Mesothelial cell of epicardium (in vitro differentiated cells): Measurements from ENCODE around the gene CD300A. TPM values are rescaled to one million over a fixed set of nuclear protein-coding genes. Genes with fewer than 3 reads are reported as not detected.

ENCODE experiments used
- DNase-seq, 2 experiments: peaks; one replicate each; pipeline ENCODE4 v3.0.0; 2021; ENCODE audit warnings: low spot score in 2 of 2; ENCODE audit not compliant: unreplicated experiment in 2 of 2
- H3K27ac Mint-ChIP-seq: 2 replicates; pipeline ENCODE4 v1.8.0; 2021; ENCODE audit warnings: mixed read lengths
- H3K27me3 Mint-ChIP-seq: 2 replicates; pipeline ENCODE4 v1.8.0; 2021; ENCODE audit warnings: low read depth, mixed read lengths
- H3K36me3 Mint-ChIP-seq: 2 replicates; pipeline ENCODE4 v1.8.0; 2021; ENCODE audit warnings: mixed read lengths
- H3K4me1 Mint-ChIP-seq: 2 replicates; pipeline ENCODE4 v1.8.0; 2021; ENCODE audit warnings: mixed read lengths
- H3K4me3 Mint-ChIP-seq: 2 replicates; pipeline ENCODE4 v1.8.0; 2021; ENCODE audit warnings: mild to moderate bottlenecking, moderate library complexity, mixed read lengths
- H3K9me3 Mint-ChIP-seq: 2 replicates; pipeline ENCODE4 v1.8.0; 2021; ENCODE audit warnings: mixed read lengths
- CTCF ChIP-seq: fragments of 200-600 bp; sonication (generic); IDR thresholded peaks from one replicate; pipeline ENCODE4 v1.5.0; 2021; ENCODE audit warnings: antibody characterized with exemption; ENCODE audit not compliant: unreplicated experiment
- total RNA-seq: library from RNA; stranded (reverse); gene quantifications from 3 replicates; pipeline ENCODE4 v1.2.1, GENCODE V29; 2021

CD300A gene
- total RNA-seq, 1 donor from 2014 or later, result not detected

GRCh38 chr17:74530831-74531150 lies 64.4 kb downstream of the CD300A start:
- Mint-ChIP-seq H3K27ac (no peak overlapping the region), H3K4me1 (no peaks in the 10 kb centered on the region), H3K27me3 (peaks cover 52% of the 10 kb centered on the region), H3K36me3 (no peaks in the 10 kb centered on the region), H3K9me3 (peaks cover 3% of the 10 kb centered on the region), H3K4me3 (no peak overlapping the region)
- peak in 1 of 2 experiments; percentile 9 for DNase-seq
- TF ChIP-seq CTCF, result no peak

- no peak for TF ChIP-seq CTCF
- Mint-ChIP-seq H3K9me3 (peaks cover 3% of the 10 kb centered on the region), H3K27ac (no peak within 1 kb of the TSS), H3K4me1 (no peaks in the 10 kb centered on the region), H3K36me3 (no peaks in the 10 kb centered on the region), H3K27me3 (peaks cover 50% of the 10 kb centered on the region), H3K4me3 (no peak within 1 kb of the TSS)
- DNase-seq, result peak; percentile 5 to 16
Observed at GRCh38 chr17:74531231-74531761, 64.9 kb downstream of the CD300A start, which contains the start of gene CD300LB. Gene CD300LB (minus strand): TSS chr17:74531475. CDS start chr17:74531350, 125 bp downstream.

GRCh38 chr17:74532115-74532514 lies 65.7 kb downstream of the CD300A start:
- DNase-seq, result peak; percentile 5 to 7
- Mint-ChIP-seq H3K4me3 (no peak overlapping the region), H3K27me3 (peaks cover 55% of the 10 kb centered on the region), H3K36me3 (no peaks in the 10 kb centered on the region), H3K27ac (no peak overlapping the region), H3K4me1 (no peaks in the 10 kb centered on the region), H3K9me3 (peaks cover 3% of the 10 kb centered on the region)
- no peak for TF ChIP-seq CTCF

Other genes with a start within 250 kb of the CD300A start
- 0.18 TPM in 1 of 3 replicates, not detected in the others for gene DNAI2, start 192.4 kb upstream of the CD300A start, total RNA-seq
- not detected in 3 replicates for gene KIF19, start 140.4 kb upstream of the CD300A start, total RNA-seq
- 0.11 to 0.16 TPM in 2 of 3 replicates, not detected in the other for gene BTBD17, start 104.8 kb upstream of the CD300A start, total RNA-seq
- 0.18 TPM in 1 of 3 replicates, not detected in the others for gene GPR142, start 99.1 kb upstream of the CD300A start, total RNA-seq
- 37.2 to 44.2 TPM (median 38.7 TPM) in 3 replicates for gene GPRC5C, start 34.5 kb upstream of the CD300A start, total RNA-seq
- not detected in 3 replicates for gene CD300LB, start 64.8 kb downstream of the CD300A start, total RNA-seq
- not detected in 3 replicates for gene CD300C, start 79.5 kb downstream of the CD300A start, total RNA-seq
- gene CD300H, start 100.9 kb downstream of the CD300A start, total RNA-seq, result not detected in 3 replicates
- gene CD300LD, start 125.6 kb downstream of the CD300A start, total RNA-seq, result not detected in 3 replicates
- not detected in 3 replicates for gene CD300E, start 157.1 kb downstream of the CD300A start, total RNA-seq
- not detected in 3 replicates for gene CD300LF, start 246.3 kb downstream of the CD300A start, total RNA-seq